ENCODE measurements around the gene NUB1.

NUB1 gene

DNA sequence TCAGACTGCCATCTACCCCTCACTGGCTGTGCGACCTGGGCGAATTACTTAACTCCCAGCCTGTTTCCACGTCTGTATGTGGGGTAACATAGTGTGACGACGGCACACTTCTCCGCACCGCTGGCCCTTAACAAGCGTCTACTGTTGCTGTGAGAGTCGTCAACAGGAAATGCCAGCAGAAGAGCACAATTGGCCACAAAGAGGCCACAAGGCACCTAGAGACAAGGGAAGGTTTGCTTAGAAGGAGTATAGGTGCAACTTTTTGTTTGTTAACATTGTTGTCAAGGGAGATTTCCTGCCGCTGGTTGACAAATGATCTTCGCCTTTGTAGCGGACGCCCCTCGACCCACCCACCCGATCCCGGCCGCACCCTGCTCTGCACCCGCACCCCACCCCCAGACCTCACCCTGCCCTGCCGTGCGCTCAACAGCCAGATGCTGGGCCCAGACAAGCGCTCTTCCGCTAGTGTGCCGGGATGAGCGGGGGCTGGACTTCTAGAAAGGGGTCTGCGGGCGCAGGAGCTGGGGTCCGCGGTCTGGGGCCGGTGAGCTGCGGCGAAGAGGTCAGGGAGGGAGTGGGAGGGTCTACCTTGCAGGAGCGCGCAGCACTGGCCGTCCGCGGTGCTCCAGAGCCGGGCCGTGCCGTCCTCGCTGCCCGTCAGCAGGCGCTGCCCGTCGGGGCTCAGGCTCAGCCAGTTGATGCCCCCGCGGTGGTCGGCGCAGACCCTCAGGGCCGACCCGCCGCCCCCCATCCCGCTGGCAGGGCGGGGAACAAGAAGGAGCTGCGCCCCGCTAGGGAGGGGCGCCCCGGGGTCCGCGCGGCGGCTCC lies 67.4 kb downstream of the NUB1 start:
- DNase-seq = no peak

DNA sequence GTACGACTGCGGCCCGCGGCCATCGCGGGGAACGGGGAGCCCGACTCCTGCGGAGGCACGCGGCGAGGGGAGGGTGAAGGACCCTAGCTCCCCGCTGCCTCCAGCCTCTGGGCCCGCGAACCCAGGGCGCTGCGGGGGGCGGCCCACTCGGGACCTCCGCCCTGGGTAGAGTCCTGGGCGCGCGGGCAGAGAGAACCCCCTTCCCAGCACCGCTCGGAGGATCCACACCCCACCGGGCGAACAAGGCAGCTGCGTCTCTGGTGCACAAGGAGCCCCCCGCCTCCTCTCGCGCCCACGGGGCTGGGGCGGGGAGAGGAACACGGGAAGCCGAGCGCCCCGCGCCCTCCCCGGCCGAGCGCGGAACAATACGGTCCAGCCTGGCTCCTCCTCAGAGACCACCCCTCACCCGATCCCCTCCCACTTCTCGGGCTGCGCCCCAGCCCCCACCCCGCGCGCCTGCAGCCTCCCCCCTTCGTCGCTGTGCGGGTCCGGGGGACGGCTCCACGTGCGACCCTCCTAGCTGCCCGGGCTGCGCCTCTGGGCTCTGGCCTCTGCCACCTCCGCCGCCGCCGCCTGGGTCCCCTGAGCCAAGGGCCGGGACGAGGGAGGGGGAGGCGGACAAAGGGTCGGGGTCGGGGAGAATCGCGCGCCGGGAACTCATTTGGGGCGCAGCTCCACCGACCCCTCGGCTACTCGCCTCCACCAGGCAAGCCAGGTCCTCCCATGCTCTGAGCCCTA lies 68.2 kb downstream of the NUB1 start, which contains the start of gene WDR86:
Gene WDR86, minus strand, starts transcription at position 372 of the 738 bp plus-strand sequence. CDS start 449 bp downstream, outside the sequence.
- DNase-seq = no peak

DNA sequence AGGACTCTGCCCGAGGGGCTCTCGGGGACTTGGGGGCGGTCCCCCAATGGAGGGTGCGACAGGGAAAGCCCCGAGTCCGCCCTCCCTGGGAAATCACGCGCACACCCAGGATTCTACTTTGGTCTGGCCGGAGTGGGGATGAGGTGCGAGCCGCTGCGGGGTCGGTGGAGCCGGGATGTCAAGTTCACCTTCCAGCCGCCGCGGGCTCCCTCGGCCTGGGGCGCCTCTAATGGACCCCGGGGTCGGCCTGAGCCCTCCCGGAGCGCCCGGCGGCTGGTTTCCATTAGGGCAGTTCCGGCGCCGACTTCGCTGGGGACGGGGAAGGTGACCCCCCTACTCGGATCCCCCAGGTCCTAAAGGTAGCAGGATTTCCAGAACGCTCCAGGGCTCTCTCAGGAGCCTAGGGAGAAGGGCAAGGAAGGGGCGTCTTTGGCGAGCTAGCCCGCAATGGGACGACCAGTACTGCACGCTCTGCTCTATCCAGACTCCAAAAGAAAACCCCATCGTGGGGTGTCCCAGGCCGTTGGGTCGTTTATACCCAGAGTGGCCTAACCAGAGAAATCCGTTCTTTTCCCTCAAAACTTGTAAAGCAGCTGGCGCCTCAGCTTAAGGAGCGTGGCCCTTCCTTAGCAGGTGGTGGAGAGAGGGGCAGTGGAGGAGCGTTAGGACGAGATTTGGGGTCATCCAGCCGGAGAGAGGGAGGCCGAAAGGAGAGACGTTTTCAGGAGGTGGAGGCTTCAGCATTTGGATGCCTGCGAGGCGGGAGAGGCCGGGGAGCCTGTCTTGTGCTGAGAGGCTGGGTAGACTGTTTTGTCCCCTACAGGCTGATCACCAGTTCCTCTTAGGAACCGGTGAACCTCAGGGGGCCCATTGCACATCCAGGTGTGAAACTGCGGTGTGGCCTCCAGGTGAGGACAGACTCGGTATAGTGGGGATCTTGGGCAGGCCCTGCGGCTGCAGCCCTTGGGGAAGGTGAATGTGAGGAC lies 69.1 kb downstream of the NUB1 start:
- DNase-seq = no peak

DNA sequence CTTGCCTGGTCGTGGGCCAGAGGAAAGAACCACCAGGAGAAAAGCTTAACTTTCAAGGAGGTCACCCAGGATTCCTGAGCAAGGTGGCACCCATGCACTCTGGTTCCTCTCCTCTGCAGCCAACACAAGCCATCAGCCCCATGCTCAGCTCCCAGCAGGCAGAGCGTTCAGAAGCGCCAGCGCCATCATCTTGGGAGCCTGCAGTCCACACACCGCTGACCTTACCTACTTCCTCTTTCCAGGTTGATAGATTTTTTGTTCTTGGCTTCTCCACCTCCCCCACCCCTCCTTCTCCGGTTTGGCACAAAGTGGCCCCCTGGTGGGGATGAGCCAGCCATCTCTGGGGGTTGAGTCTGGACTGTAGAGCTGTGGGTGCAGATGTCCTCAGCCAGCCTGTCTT lies 69.9 kb downstream of the NUB1 start:
- no peak for DNase-seq

DNA sequence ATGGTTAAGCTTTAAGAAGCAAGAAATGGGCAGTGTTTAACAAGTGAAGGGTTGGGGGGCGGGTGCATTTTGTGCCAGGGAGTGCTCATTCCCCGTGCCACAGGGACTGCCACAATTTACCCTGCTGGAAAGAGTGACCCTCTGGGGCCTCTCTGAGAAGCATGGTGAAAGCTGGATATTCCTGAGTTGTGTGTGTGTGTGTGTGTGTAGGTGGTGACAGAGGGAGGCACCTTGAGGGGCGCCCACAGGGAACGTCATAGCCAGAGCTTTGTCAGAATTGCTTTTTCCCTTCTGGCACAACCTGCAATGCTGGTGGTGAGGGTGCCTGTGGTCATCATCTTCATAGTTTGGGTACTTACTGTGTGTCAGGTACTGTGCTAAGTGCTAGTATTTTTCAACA lies 70.7 kb downstream of the NUB1 start:
- no peak for DNase-seq

DNA sequence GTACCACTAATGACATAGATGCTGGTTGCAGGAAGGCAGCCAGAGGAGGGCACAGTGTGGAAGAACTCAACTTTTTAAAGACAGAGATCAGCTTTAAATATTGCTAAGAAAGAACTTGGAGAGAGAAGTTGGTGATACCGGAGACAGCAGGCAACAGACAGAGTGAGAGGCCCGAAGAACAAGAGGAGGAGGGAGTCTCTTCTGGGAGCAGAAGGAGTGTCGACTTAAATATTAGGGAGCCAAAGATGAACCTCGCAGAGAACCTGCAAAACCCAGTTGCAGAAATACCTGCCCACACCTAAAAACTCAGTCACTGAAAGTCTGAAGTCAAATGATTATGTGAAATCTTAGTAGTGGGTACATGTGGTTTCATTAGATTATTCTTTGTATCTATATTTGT lies 71.6 kb downstream of the NUB1 start:
- no peak for DNase-seq

DNA sequence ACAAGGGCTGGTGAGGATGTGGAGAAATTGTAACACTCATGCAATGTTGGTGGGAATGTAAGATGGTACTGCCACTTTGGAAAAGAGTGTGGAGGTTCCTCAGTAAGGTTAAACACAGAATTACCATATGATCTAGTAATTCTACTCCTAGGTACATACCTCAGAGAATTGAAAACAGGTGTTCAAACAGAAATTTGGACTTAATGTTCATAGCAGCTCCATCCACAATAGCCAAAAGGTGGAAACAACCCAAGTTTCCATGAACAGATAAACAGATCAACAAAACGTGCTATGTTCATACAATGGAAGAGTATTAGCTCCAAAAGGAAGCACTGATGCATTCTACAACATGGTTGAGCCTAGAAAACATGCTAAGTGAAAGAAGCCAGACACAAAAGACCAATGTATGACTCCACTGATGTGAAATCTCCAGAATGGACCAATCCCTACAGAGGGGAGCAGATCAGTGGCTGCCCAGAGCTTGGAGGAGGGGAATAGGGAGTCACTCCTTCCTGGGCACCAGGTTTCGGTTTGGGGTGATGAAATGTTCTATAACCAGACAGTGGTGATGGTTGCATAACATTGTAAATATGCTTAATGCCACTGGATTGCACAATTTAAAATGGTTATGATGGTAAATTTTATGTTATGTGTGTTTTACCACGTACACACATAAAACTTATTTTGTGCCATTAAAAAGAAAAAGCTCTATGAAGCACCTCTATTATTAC lies 73.9 kb downstream of the NUB1 start:
- DNase-seq = no peak

DNA sequence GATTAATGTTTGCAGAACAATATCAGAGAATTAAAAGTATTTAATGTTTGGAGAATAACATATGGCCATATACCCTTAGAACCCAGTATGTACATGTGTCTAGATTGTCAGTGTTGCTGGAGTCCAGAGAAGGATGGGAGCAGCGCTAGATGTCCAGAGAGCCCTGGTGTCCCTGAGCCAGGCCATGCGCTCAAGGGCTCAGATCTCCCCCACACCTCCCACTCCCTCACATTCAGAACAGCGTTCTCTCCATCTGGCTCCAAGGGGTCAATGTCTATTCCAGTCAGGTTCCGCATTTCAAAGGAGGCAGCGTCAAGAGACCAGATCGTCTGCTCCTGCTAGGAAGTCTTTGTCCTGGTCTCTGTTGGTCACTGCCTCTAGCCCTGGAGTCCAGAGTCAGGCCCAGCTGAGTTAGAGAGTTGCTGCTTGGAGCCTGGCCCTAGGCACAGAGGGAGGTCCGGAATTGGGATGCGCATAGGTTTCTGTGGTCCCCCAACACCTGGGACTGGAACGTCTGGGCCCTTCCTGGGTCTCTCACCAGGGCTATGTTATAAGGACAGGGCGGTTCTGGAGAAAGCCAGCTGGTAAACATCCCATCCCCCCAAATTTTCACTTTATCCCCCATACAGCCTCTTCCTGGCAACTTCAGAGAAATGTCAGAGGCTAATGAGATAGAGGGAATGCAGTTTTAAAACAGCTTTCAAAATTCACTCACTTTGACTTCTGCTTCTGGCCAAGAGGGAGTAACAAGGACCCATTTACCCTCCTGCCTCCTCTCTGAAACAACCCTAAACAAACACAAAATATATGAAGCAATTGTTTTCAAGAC lies 74.7 kb downstream of the NUB1 start:
- no peak for DNase-seq

DNA sequence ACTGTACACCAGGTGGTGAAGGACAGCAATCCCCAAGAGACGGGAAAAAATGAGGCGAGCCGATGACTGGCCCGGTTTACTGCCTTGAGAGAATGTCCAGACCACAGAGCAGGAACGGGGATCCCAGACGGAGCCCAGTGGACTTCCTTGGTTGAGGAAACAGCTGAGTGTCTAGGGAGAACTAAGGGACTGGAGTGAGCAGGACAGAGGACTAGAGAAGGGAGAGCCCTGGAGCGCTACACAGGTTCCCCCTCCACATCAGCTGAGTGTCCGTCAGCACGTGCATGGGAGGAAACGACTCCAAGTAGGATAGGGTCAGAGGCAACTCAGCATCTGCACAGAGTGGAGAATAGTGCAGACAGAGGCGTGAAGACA lies 75.3 kb downstream of the NUB1 start:
- DNase-seq = no peak

DNA sequence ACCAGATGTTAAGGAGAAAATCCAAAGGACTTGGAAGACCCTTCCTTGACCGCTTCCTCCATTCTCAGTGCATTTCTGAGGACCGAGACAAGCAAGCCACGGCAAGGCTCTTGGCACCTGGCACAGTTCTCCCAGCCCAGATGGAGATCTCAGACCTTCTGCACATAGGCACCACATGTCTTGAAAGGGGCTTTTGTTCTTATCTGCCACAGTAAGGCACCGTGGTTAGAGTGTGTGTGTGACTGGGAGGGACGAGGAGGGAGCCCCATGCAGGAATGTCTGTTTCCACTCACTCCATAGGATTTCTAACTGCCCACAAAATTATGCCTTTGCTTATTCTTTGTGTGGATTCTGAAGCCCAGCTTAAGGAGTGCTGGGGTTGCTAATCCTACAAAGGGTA lies 78.5 kb downstream of the NUB1 start:
- no peak for DNase-seq

DNA sequence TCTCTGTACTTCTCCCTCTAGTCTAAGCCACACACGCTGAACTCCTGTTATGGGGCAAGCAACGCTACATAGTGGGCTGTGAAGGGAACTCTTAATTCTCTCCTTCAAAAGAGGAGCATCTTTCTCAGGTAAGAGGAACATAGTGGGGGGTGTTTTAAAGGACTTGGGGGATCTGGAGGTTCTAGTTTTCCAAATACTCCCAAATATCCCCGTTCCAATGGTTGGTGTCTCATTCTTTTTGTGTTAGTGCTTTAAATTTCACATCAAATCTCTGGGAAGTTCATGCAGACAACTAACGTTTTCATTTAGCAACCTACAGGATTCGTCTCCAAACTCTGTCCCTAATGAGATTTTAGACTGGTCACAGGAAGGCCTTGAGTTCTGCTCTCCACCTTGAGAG lies 80.6 kb downstream of the NUB1 start:
- no peak for DNase-seq

DNA sequence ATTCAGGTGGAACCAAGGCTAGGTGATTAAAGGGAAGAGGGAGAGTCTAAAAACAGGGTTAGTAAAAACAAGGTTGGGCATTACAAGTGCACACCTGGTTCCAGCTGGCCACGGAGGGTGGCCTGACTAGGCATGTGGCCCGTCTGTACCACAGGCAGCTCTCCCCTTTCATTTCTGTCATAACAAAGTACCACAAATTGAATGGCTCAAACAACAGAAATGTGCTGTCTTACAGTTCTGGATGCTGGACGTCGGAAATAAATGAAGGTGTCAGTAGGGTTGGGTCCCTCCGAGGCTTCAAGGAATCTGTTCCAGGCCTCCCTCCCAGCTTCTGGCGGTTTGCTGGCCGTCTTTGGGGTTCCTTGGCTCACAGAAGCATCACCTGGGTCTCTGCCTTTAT lies 81.6 kb downstream of the NUB1 start:
- DNase-seq = no peak

DNA sequence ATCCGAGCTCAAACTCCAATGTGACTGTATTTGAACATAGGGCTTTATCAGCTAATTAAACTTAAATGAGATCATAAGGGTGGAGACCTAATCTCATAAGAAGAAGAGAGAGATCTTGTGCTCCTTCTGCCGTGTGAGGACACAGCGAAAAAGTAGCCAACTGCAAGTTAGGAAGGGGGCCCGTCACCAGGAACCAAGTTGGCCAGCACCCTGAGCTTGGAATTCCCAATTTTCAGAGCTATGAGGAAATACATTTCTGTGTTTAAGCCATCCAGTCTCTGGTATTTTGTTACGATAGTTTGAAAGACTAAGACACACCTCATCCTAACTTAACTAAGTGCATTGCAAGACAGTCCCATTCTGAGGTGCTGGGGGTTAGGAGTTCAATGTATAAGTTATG lies 82.3 kb downstream of the NUB1 start:
- DNase-seq = no peak

DNA sequence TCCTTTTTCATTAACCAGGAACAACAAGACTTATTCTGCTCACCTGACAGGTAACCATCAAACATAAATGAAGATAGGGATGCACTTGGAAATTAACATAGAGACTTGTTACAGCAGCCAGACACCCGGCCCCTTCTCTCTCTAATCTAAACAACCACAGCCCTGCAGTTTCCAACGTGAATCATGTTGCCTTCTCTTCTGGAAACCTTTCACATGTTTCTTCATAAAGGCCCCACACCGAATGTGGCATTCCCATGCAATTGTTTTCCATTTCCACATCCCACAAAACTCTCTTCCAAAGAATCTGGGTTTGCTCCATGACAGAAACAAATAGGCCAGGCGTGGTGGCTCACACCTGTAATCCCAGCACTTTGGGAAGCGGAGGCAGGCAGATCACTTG lies 83.2 kb downstream of the NUB1 start:
- DNase-seq = no peak

DNA sequence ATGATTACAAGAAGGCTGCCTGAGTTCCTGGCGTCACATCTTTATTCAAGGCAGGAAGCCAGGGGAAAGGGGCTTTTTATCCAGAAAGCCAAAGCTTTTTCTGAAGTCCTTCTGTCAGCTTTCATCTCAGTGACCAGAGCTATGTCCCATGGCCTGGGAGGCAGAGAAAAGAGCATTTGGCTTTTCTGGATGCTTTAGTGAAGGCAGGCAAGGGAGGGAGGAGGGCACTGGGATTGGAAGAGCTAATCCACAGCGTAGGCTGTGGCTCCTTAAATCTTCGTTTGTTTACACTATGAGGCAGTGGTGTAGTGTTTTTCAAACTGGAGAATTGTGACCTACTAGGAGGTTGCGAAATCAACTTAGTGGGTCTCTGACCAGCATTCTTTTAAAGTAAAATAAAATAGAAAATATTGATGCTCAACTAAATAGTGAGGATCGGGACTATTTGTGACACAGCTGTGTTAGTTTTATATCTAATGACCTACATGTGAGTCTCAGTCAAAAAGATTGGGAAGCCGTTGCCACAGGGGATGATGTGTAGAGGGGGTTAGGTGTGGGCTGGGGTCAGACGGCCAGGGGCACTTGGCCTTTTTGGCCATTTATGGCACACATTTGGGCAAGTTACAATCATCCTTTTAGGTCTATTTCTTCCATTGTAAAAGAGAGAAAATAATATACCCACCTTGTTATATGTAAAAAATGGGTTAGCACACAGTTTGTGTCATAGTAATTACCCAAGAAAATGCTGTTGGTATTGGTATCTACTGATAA lies 84.2 kb downstream of the NUB1 start:
- DNase-seq = no peak

DNA sequence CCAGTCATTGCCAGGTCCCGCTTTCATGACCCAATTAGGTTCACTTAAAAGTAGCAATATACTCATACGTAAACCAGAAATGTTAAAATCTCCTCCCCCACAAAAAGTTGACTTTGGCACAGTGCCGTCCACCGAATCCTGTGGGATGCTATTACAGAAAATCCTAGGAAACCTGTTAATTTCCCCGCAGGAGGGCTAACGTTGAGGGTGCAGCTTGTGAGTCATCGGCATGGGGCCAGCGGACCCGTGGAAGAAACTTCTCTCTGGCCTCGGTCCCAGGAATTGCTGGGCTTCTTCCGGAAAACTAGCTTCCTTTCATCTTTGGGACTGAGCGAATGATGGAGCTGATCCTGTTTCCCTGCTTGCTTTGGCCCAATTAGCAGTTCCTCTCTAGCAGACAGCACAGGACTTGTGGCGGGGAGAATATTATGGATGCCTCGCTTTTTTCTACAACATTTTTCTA lies 84.9 kb downstream of the NUB1 start:
- DNase-seq = no peak

DNA sequence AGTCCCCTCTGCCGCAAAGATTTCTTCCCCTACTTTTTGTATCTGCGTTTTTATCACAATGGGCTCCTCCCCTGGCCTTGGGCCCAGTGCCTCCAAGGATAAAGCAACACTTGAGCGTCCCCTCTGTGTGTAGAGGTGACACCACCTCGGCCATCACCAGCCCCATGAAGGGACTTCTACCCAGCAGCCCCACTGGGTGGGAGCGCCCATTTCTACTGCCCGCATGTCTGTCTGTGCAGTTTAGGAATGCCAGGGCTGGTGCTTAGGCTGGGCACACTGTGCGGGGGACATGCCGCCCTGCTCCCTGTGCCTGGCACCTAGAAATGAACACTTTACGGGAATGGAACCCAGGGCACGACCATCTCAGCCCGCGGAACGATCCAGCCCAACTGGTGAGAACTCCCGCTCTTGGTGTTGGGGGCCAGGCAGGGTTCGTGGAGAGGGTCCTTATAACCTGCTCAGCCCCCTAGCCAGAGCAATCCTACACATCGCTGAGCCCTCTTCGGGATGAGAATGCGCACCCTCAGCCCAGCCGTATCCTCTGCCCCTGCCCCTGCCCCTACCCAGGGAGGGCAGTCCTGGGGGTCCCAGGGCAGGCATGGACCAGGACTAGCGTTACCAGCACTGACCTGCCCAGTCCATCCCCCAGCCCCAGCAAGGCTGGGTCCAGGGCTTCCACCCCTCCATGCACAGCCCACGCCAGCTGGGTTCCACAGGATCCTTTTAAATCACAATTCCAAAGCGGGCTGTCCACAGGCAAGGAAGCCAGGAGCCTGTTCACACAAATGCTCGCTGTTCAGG lies 85.5 kb downstream of the NUB1 start:
- DNase-seq = no peak

DNA sequence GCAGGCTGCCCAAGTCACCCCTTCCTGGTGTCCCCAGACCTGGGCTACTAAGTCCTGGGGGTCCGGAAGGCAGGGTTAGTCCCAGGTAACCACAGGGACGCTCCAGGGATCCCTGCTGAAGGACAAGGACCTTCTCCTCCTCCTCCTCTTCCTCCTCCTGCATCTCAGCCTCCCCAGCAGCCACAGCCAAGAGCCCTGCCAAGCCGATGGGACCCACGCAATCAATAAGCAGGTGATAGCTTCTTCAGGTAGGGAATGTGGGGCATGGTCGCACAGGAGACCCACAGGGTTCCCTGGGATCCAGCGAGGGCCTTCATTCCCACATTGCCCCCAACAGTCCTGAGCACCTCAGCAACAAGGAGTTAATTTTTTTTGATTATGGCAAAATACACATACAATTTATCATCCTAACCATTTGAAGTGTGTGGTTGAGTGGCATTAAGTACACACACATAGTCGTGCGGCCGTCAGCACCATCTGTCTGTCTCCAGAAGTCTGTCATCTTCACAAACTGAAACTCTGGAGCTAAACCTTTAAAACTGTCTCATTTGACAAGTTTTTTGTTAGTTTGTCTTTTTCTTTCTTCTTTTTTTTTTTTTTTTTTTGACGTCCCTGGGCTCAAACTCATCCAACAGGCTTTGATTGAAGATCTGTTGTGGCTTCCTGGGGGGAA lies 86.2 kb downstream of the NUB1 start:
- no peak for DNase-seq
